ENCODE results near the gene NR1I3.
A peak's percentile ranks its signal among the peaks of the same experiment; 100 is the strongest.
"Not testable (repeated sequence)": the region's sequence is repeated elsewhere in the genome, so short reads cannot be mapped to it uniquely, and the experiment has no call there.

The NR1I3 gene, protein sequence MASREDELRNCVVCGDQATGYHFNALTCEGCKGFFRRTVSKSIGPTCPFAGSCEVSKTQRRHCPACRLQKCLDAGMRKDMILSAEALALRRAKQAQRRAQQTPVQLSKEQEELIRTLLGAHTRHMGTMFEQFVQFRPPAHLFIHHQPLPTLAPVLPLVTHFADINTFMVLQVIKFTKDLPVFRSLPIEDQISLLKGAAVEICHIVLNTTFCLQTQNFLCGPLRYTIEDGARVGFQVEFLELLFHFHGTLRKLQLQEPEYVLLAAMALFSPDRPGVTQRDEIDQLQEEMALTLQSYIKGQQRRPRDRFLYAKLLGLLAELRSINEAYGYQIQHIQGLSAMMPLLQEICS

GRCh38 chr1:161238039-161238473 is at the start of gene NR1I3:
TSS of gene NR1I3 (minus strand) at chr1:161238203. CDS start at chr1:161236565, 1,638 bp downstream.
- H3K4me3 ChIP-seq (ENCODE audit: low read depth, low read length) = no peak within 1 kb of the TSS

DNA sequence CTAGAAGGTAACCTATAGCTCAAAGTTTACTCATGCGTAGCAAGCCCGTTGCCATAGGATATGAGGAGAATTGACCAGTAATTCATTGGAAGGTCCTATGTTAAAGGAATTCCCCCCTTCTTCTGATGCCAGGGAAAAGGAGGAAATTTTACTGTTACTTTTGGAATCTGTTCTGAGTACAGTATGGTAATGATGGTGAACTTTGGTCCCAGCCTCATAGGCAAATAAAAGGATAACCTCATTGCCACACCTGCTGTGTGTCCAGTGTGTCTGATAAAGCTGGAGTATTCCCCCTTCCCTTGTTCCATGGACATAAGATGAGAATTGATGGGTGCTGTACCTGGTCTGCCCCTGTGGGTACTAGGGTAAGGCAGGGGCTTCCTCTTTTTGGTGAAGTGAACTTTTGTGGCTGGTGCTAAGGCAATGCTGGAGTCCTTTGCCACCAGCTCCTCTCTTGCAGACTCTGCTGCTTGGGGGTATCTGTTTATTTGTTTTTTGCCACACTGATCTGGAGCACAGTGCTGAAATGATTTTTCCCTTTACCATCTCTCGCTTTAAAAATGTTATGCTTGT is 49.6 kb upstream of the NR1I3 start:
- no peak overlapping the region for H3K4me3 ChIP-seq (ENCODE audit: low read depth, low read length)

- no peak overlapping the region for H3K4me3 ChIP-seq (ENCODE audit: low read depth, low read length)
Measured at GRCh38 chr1:161285521-161285920, 47.5 kb upstream of the NR1I3 start.

DNA sequence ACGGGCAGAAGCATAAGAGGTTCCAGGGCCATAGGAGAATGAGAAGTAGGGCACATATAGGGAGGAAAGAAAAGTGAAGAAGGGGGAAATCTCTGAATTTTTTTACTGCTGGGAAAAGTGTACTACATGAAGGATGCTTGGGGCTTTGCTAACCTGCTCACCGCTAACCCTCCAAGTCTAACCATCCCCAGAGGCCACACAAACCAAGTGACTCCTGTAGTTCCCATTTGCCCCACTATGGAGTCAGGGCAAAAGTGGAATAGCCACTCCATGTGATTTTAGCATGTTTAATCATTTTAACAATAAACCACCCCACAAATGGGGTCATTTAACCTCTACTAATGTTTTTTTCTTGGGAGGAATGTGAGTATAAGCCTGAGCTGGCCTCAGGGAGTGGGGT is 47.1 kb upstream of the NR1I3 start:
- H3K4me3 ChIP-seq (ENCODE audit: low read depth, low read length) = no peak overlapping the region

DNA sequence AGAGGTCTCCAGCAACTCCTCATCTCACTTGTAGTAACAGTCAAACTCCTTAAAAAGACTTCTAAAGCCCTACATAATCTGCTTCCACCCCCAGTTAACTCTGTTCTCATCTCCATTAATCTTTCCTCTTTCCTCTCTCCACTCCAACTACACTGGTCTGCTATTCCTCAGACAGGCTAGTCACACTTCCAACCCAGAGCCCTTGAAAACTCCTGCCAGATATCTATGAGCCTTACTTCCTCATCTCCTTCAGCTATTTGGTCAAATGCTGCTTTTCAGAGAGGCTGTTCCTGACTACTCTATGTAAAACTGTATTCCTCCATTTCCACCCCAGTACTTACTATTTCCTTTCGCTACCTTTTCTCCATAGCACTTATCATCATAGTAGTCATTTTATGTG is 45.0 kb upstream of the NR1I3 start:
- H3K4me3 ChIP-seq (ENCODE audit: low read depth, low read length) = no peak overlapping the region

- no peak overlapping the region for H3K4me3 ChIP-seq (ENCODE audit: low read depth, low read length)
Measured at GRCh38 chr1:161274874-161275273, 36.9 kb upstream of the NR1I3 start.

- no peak overlapping the region for H3K4me3 ChIP-seq (ENCODE audit: low read depth, low read length)
Measured at GRCh38 chr1:161273402-161273801, 35.4 kb upstream of the NR1I3 start.

DNA sequence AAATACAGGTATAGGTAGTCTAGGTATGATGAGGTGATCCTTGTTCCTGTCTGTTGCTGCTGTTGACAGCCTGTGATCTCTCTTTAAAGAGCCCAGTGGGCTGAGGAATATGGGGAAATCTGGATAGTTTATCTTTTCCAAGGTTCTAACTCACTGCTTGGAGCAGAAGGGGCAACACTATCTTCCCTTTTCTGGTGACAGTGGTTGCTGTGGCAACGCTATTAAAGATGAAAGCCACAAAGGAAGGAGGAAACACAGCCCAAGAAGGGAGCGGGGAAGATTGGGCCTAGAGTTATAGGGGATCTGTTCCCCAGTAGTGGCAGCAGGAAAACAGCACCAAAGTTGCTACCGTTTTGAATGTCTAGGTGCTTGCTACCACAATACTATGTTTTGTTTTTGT is 29.3 kb upstream of the NR1I3 start:
- H3K4me3 ChIP-seq (ENCODE audit: low read depth, low read length) = no peak overlapping the region

DNA sequence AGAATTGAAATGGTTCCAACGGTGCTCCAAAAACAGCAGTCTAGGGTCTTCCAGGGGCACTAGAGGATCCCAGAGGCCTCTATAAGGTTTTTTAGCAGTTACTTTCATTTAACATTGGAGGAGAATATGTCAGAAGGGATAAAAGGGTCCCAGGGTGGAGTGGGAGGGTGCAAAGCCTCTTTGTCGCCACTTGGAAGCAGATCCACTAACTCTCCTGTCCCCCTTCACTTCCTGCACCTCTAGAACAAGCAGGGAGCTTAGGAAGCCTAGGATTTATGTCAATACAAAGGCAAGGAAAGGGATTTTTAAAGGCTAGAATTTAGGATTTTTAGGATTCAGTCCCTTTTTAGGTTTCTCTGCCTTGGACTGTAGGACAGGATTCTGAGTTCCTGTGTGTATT is 28.8 kb upstream of the NR1I3 start:
- no peak overlapping the region for H3K4me3 ChIP-seq (ENCODE audit: low read depth, low read length)

GRCh38 chr1:161266202-161266601 is 28.2 kb upstream of the NR1I3 start:
- no peak overlapping the region for H3K4me3 ChIP-seq (ENCODE audit: low read depth, low read length)

DNA sequence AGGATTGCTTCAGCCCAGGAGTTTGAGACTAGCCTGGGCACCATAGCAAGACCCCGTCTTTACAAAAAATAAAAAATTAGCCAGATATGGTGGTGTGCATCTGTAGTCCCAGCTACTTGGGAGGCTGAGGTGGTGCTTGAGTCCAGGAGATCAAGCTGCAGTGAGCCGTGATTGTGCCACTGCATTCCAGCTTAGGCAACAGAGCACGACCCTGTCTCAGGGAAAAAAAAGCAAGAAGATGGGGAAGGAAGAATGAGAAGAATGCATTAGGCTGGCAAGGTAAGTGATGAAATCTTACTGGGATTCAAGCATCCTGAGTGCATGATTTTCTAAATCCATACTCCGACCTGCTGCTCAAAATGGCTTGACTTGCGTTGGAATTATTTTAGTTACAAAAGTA is 27.3 kb upstream of the NR1I3 start:
- H3K4me3 ChIP-seq (ENCODE audit: low read depth, low read length) = no peak overlapping the region

GRCh38 chr1:161261261-161262235 is 23.5 kb upstream of the NR1I3 start:
- no peak overlapping the region for H3K4me3 ChIP-seq (ENCODE audit: low read depth, low read length)

DNA sequence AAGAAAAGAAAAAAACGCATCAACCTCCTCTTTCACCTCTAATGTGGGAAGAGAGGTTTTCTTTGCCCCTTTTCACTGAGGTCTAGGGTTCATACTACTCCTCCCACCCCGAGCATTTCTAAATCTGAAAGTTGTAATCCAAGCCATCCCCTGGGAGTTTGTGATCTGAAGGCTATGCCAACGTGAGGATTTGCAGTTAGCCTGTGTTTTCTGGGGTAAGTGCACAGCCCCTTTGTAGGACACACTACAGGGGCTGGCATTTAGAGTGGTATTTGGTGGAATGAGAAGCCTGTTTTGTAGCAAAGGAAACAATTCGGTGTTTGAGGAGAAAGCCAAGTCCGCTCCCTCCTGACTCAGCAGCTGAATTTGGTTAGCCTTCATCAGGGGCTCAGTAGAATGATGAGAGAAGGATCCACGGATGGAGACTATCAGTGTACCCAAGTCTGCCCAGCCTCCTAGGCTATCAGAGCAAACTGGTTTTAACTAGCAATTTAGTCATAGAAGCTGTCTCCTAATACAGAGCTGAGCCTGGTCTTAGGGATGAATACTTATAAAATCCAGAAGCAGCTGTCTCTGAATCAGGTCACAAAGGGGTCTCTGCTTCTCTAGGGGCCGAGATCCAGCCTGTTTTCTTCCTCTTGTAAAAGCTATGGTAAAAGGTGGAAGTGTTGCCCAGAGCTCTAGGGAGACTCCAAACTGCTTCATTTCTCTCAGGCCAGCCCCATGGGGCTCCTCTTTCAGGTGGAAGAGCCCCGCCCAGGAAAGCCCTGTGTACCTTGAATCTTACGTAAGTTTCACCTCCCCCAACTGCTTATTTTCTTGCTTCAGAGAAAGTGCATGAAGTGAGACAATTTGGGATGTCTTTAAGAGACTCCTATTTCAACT is 22.6 kb upstream of the NR1I3 start:
- H3K4me3 ChIP-seq (ENCODE audit: low read depth, low read length) = no peak overlapping the region

DNA sequence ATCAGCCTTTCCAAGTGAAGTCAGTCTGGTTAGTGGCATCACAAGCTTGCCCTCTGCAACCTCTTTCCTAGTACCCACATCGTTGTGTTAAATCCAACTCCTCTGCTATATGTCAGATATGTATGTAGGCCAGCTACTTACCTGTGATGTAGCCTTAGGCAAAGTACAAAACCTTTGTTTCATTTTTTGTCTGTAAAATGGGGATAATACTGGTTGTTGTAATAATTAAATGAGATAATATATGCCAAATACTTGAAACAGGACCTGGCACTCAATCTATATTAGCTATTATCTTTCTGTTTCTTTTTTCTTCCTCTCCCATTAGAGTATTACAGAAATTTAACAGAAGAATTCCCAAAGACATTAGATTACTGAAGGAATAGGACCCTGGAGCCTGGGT is 21.8 kb upstream of the NR1I3 start:
- H3K4me3 ChIP-seq (ENCODE audit: low read depth, low read length) = no peak overlapping the region

GRCh38 chr1:161259345-161259702 is 21.3 kb upstream of the NR1I3 start:
- peak overlapping the region; percentile 66 for H3K4me3 ChIP-seq (ENCODE audit: low read depth, low read length)

DNA sequence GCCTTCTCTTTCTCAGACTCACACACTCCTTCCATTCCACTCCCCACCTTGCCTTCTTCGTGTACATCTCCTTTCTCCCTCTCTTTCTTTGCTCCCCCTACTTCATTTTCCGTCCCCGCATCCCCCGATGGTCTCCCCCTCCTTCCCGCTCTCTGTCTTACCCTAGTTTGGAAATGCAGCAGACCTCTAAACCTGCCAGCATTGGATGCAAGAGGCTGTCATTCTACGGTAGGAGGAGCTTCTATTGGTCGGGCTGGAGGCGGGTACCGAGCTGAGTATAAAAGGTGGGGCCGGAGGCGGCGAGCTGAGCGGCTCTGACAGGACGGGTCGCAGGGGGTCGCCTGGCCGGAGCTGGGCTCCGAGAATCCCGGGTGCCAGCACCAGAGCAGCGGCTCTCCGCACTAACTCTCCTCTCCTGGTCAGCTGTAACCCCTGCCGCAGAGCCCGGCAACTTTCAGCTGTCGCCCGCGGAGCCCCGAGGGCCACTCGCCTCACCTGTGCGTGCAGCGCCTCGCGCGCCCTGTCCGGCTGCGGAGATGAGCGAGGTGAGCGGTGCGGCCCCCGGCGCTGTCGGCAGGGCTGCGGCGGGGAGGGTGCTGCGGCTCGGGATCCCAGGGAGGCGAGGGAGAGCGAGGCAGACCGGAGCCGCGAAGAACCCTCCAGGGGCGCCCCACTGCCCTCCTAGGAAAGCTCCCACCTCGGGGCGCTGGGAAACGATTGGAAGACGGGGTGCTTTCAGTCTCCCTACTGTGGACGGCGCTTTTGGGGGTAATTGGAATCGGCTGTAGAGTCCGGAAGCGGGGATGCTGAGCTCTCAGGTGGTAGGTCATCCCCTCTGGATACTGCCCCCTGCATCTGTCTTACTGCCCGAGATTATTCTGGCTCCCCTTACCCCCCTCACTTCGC is 20.7 kb upstream of the NR1I3 start, which contains the start of gene PCP4L1:
Gene PCP4L1, plus strand, starts transcription at position 307 of the 906 bp plus-strand sequence. Its CDS starts 230 bp downstream, at position 537.
- peak within 1 kb of the TSS; percentile 66 for H3K4me3 ChIP-seq (ENCODE audit: low read depth, low read length)

DNA sequence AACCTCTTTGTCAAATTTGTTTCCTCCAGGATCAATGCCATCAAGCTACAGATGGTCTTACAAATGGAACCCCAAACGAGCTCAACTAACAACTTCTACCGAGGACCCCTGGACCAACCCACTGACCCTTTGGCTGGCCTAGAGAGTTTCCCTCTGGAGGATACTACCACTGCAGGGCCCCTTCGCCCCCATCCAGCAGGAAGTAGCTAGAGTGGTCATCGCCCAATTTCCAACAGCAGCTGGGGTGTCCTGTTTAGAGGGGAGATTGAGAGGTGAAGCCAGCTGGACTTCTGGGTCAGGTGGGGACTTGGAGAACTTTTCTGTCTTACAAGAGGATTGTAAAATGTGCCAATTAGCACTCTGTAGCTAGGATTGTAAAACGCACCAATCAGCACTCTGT is 19.1 kb upstream of the NR1I3 start:
- not testable (repeated sequence) for H3K4me3 ChIP-seq (ENCODE audit: low read depth, low read length)

DNA sequence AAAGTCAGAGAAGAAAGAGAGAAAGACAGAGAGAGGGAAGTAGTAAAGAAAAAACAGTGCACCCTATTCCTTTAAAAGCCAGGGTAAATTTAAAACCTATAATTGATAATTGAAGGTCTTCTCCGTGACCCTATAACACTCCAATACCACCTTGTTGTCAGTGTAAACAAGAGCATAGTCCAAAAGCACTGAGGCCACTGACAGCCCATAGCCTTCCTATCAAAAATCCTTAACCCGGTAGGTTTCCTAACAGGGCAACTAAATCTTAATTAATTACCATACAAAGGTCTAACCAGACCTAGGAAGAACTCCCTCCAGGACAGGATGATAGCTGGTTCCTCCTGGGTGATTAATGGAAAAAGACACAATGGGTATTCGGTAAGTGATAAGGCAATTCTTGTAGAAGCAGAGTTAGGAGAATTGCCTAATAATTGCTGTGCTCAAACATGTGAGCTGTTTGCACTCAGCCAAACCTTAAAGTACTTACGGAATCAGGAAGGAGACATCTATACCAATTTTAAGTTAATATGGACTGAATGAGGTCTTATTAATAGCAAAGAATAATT is 18.0 kb upstream of the NR1I3 start:
- not testable (repeated sequence) for H3K4me3 ChIP-seq (ENCODE audit: low read depth, low read length)

GRCh38 chr1:161255302-161255701 is 17.3 kb upstream of the NR1I3 start:
- not testable (repeated sequence) for H3K4me3 ChIP-seq (ENCODE audit: low read depth, low read length)
